Astrocyte (in vitro differentiated cells and primary cell): ENCODE results near the gene PARD3B.

Experiments
- CTCF ChIP-seq: IDR thresholded peaks from 2 replicates; pipeline ENCODE4 v1.5.1; 2011; ENCODE audit warnings: low read depth, mild to moderate bottlenecking, inconsistent platforms, low read length, moderate library complexity; ENCODE audit not compliant: insufficient read depth
- EZH2 ChIP-seq: IDR thresholded peaks from 2 replicates; pipeline ENCODE4 v1.6.1; 2012; ENCODE audit warnings: mild to moderate bottlenecking, low read length, inconsistent platforms; ENCODE audit not compliant: insufficient read depth

GRCh38 chr2:205571360-205571959, 1026.2 kb downstream of the PARD3B start:
- TF ChIP-seq CTCF (no peak), EZH2 (no peak)
